NT2/D1 (cell line): ENCODE results near the gene F2RL3.

Experiments
- SUZ12 ChIP-seq: IDR thresholded peaks from 2 replicates; pipeline ENCODE4 v1.6.1; 2011; ENCODE audit not compliant: insufficient read length, insufficient read depth; ENCODE audit errors: extremely low read depth
- YY1 ChIP-seq: IDR thresholded peaks from 2 replicates; pipeline ENCODE4 v1.6.1; 2011; ENCODE audit not compliant: insufficient read length, insufficient read depth

DNA sequence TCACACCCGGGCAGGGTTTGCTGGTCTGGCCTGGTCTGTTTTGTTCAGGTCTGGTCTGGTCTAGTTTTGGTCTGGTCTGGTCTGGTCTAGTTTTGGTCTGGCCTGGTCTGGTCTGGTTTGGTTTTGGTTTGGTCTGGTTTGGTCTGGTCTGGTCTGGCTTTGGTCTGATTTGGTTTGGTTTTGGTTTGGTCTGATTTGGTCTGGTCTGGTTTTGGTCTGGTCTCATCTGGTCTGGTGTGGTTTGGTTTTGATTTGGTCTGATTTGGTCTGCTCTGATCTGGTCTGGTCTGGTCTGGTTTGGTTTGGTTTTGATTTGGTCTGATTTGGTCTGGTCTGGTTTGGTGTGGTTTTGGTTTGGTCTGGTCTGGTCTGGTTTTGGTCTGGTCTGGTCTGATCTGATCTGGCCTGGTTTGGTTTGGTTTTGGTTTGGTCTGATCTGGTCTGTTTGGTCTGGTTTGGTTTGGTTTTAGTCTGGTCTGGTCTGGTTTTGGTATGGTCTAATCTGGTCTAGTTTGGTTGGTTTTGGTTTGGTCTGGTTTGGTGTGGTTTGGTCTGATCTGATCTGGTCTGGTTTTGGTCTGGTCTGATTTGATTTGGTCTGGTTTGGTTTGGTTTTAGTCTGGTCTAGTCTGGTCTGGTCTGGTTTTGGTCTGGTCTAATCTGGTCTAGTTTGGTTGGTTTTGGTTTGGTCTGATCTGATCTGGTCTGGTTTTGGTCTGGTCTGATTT is 14.4 kb upstream of the F2RL3 start:
- TF ChIP-seq YY1: no peak
- no peak for TF ChIP-seq SUZ12
